Measurements from ENCODE around the gene SEMA4A.

- TF ChIP-seq CTCF (conservative IDR thresholded peaks at IDR 0.05; ENCODE audit: low read length) (no peak), EZH2phosphoT487 (IDR thresholded peaks at IDR 0.05; ENCODE audit: borderline replicate concordance, low read depth, low read length) (no peak)
Observed at GRCh38 chr1:156163712-156164111, 10.3 kb downstream of the SEMA4A start.
